Cerebellar nuclear complex (tissue), 1 donor: Measurements from ENCODE around the gene MAMDC2.

Experiments
- DNase-seq, 2 experiments: peaks; one replicate each; lab custom pipeline; 2025; lab: John Stamatoyannopoulos, UW

MAMDC2 gene

DNA sequence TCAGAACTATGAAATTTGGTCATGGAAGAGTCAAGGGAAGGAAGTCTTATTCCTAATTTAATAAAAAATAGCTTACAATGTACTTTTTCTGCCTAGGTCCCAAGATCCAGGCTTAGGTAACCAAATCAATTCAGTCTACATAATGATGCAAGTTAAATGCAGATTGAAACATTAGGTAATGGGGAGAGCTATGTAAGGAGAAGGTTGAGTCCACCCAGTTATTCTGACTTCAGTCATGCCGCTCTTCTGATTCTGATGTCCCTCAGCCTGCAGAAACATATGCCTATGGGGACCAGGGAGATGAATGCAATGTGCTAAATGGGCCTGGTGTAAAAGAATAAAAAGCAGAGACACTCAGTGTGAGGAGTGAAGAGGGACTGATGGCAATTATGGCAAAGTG lies 63.9 kb downstream of the MAMDC2 start:
- no peak for DNase-seq

- DNase-seq = no peak
These were observed 64.5 kb downstream of the MAMDC2 start for GRCh38 chr9:70108181-70108580.

DNA sequence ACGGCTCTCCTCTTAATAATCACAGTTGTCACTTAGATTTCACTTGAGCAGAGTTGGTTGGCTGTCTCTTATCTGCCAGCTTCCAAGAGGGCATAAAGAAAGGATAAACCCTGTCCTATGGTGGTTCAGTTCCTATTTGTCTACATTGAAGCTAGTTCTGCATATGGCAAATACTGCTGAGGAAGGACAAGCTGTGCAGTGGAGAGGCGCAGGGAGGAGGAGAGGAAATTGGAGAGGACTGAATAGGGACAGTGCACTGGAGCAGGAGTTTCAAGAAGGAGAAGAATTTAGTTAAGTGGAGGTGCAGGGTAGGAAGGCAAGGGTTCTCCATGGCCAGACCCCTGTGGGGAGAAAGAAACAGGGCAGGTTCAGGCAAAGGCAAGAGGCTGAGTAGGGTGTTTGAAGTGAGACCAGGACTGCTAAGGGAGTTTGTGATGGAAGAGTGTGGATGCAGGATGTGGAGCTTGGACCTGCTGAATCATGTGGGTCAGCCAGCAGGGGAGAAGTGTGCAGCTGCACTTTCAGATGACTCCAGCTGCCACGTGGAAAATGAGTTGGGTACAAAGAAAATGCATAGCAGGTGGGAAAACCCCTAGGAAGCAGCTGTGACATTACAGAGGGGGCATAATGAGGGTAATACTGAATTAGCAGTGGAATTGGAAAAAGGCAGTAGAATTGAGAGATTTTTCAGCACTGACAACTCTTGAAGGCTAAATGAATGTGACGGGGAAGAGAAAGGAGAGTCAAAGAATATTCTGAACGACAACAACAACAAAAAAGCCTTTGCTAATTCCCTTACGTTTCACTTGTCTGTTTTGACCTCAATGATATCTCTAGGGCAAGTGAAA lies 66.8 kb downstream of the MAMDC2 start:
- DNase-seq = no peak

GRCh38 chr9:70111042-70111602 lies 67.5 kb downstream of the MAMDC2 start:
- no peak for DNase-seq

- DNase-seq = no peak
These were observed 68.1 kb downstream of the MAMDC2 start for GRCh38 chr9:70111641-70112236.

DNA sequence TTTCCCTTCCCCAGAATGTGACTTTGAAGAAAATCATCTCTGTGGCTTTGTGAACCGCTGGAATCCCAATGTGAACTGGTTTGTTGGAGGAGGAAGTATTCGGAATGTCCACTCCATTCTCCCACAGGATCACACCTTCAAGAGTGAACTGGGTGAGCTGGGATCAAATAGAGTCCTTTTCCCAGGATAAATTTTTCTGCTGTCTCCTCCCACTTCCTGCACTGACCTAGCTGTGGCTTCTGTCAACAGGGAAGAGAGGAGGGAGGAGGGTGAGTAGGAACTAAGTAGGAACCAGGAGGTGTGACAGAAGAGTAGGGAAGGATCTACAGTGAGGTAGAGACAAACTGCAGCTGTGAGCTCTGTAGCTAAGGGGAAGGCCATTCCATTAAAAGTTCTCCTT lies 69.3 kb downstream of the MAMDC2 start:
- DNase-seq = no peak

DNA sequence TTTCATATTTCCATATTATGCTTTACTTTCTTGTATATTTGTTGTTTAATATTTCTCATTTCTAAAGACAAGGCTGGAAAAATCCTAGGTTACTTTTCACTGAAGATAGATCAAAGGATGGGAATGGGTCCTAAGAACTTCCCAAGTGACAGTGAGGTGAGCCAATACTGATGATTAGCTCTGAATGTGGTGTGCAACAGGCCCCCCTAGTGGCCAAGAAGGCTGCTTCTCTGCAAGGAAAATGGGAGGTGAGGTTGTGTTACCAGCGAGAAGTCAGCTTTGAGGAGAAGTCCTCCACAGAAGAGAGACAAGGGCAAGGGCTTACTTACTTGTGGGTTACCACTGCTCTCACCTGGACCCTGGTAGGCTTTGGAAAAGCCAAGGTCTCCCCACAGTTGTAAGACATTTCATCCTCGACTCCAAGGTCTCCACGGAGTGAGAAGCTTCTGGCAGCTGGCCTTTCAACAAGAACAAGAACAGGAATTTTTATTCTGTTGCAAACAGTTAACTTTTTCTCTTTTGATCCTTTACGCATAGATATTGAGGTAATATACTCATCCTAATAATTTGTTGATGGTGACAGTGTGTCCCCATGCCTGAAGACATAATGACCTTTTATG lies 69.9 kb downstream of the MAMDC2 start:
- no peak for DNase-seq

- DNase-seq = no peak
These were observed 71.2 kb downstream of the MAMDC2 start for GRCh38 chr9:70114898-70115297.

- no peak for DNase-seq
These were observed 74.2 kb downstream of the MAMDC2 start for GRCh38 chr9:70117835-70118319.

DNA sequence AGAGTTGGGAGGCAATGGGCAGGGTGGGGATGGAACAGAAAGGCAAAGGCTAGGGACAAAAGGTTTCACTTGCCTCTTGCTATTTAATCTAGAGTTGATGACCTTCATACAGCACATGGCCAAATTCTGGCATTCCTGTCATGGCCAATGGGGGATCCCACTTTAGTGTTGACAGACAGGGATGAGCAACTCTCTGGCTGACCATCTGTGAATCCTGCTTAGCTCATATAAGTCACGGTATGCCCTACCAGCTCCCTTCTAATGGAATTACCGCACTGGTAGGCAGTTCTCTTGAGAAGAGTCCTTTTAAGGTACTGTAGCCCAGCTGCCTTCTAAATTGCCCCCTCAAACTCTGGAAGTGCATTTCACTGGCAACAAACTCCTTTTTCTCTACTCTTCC lies 76.1 kb downstream of the MAMDC2 start:
- DNase-seq = no peak

GRCh38 chr9:70120834-70121510 lies 77.3 kb downstream of the MAMDC2 start:
- no peak for DNase-seq

- no peak for DNase-seq
These were observed 78.3 kb downstream of the MAMDC2 start for GRCh38 chr9:70121818-70122436.

GRCh38 chr9:70123695-70124094 lies 80.0 kb downstream of the MAMDC2 start:
- no peak for DNase-seq

GRCh38 chr9:70125621-70126263 lies 82.1 kb downstream of the MAMDC2 start:
- DNase-seq = no peak

- DNase-seq = no peak
These were observed 83.4 kb downstream of the MAMDC2 start for GRCh38 chr9:70127036-70127435.

GRCh38 chr9:70127540-70128416 lies 84.1 kb downstream of the MAMDC2 start:
- DNase-seq = no peak

DNA sequence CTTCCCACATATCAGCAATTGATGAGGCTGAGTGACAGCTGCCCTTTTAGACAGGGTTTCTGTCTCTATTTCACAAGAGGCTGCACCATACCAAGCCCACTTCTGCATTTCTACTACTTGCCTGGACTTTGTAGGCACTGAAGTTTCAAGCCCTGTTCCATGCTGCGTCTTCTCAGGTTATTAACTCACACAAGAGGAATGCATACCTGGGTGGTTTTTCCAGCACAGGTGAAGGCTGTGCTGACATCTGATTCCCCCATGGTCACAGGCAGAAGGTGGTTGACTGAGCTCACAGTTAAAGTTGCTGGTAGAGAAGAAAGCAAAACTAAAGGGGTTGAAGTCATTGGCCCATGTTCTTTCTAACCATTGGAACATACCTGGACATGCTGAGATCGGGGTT lies 86.6 kb downstream of the MAMDC2 start:
- DNase-seq = no peak

DNA sequence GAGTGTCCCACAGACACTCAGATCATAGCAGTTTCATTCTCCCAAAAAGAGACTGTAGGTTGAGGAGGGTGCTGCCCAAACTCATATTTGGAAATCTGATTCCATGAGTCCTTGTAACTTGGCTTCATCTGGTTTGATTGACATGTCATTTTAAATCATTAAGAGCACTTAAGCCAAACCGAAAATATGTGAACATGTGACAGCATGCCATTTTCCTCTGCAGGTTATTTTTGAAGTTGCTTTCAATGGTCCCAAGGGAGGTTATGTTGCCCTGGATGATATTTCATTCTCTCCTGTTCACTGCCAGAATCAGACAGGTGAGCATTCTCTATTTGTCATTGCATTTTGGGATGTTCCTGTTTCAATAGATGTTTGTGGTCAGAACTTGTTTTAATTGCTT lies 87.6 kb downstream of the MAMDC2 start:
- no peak for DNase-seq

DNA sequence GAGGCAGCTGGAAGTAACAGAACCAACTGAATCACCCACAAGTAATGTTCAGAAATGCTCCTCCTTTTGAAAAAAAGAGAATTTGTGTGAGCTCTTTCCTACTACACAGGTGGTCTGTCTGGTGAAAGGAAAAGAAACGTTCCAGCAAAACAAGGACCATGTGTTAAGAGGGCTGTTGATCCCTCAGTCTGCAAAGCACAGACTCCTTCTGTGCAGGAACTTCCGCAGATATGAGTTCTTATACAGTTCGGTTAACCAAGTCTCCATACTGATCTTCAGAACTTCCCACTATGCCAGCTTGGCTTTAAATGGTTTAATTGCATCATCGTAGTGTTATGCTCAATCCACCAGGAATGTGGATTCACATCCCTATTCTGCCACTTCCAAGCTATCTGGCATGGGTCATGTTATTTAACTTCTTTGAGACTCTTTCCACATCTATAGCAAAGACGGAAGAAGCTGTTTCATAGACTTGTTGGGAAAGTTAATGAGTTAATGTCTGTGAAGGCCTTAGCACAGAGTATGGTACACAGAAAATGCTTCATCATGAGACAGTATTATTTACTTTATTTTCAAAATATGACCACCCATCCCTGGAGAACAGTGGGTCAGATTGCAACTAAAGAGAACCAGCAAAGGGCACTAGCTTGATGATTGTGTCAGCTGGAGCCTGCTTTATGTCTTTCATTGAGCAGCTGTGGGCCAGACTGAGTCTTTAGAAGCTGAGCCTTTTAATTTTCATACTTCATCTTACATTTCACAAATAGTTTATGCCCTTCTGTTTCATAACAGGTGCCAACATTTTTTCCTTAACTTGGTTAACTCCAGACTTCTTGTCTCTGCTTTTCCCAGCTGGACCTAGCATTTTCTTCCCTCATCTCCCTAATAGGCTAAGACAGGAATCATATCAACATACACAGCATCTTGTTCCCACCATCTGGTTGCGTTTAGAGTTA lies 89.9 kb downstream of the MAMDC2 start:
- no peak for DNase-seq
